ENCODE results near the gene IGSF9.

IGSF9 gene

DNA sequence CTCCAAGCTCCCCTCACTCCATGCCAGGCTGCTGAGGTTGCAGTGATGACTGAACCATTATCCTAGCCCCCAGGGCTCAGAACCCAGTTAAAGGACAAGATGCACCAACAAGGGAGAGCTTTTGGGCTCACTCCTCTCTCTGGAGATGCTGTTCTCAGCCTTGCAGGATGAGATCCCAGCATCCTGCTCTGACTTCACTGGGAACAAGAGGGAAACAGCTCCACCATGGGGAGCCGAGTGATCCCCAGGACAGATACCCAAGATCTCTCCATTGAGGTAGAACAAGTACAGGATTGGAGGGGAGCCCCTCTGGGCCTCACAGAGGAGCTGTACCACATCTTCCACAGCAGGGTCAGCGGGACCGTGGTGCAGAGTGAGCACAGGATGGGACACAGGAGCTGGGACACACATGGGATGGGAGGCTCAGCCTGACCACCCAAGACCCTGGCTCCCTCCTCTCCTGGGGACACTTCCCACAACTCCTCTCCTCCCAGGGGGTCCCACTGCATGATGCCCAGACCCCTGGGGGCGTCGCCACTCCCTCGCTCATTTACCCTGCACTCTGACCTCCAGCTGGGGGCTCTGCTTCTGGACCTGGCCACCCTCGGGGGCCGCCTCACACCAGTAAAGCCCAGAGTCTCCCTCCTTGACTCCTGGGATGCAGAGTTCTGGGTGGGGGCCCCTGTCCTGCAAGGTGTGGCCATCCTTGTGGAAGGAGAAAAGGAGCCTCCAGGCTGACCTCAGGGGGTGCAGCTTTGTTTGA lies 27.2 kb upstream of the IGSF9 start:
- no peak for DNase-seq

DNA sequence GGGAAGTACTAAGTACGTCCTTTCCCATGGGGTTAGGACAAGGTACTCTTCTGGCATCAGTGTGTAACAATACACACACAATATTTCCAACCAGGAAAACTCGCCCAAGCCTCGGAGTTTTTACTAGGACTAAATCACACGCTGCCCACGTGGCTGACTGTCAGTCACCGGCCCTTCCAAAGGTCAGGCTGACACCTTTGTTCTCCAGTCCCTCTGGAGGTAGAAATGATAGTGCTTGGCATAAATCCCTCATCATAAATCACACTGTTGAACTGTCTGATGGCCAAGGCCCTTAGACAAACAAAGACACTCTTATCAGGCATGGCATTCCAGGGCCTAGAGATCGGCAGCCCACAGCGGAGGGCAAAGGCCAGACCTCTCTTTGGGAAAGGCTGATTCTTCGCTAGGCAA lies 25.5 kb upstream of the IGSF9 start:
- no peak for DNase-seq

DNA sequence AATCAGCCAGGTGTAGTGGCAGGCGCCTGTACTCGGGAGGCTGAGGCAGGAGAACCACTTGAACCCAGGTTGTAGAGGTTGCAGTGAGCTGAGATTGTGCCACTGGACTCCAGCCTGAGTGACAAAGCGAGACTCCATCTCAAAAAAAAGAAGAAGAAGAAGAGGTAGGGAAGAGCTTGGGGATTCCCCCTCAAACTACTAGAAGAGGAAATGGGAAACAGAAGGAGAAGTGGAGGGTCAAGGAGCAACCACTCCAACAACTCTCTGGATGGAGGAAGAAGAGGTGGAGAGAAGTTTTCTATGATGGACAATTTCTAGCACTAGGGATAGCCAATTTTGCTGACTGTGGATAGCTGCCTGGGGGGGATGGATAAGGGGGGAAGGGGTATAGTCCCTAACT lies 23.5 kb upstream of the IGSF9 start:
- peak; percentile 29 for DNase-seq

DNA sequence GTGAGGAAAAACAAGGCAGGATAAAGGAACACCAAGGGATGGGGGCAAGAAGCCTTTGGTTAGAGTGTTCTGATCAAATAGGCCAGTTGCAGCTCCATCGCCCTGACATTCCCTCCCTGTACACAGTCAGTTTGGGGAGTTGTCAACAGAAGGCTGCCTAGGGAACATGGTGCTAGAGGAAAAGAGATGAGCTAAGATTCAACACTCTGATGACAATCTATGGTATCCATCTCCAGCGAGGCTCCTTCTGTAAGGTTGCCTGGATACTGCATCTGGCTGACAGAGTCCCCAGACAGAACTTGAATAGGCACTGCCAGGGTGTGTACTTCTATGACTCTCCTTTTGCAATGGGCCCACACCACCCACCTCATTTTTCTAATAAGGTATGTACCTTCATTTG lies 19.9 kb upstream of the IGSF9 start:
- DNase-seq: no peak

DNA sequence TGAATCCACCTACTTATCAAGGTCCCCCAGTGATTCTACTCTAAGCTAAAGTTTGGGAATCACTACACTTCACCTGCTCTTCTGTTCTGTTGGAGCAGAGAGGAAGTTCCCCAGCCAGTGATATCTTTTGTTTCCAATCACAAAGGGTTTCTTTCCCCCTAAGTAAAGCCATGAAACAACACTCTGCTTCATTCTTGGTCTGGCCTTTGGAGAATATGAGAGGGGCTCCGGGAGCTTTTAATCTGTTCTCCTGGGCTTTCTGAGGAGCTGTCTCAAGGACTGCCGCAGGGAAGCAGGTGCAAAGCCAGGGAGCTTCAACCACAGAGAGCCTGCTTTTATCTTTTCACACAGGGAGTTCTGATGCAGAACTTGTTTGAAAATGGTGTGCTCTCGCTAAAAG lies 18.7 kb upstream of the IGSF9 start:
- no peak for DNase-seq

DNA sequence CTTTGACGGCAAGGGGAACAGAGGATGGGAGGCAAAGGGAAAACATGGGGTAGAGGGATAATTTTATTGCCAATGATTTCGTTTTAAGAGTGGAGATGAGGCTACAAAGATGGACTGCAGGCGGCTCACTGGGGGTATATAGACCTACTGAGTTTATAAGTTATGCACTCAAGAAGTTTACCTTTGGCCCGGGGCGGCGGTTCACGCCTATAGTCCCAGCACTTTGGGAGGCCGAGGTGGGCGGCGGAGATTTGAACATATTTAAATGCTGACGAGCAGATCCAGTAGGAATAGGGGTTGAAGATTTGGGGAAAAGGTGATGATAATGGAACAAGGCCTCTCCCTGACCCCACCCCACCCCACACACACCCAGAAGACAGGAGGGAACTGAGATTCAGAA lies 16.8 kb upstream of the IGSF9 start:
- no peak for DNase-seq

DNA sequence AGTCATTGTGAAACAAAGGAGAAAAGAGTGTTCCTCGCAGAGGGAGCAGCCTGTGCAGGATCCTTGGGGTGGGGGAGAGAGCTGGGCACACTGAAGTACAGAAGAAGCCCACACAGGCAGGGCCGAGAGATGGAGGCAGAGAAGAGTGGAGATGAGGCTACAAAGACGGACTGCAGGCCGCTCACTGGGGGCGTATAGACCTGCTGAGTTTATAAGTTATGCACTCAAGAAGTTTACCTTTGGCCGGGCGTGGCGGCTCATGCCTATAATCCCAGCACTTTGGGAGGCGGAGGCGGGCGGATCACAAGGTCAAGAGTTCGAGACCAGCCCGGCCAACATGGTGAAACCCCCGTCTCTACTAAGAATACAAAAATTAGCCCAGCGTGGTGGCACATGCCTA lies 16.2 kb upstream of the IGSF9 start:
- DNase-seq: no peak

DNA sequence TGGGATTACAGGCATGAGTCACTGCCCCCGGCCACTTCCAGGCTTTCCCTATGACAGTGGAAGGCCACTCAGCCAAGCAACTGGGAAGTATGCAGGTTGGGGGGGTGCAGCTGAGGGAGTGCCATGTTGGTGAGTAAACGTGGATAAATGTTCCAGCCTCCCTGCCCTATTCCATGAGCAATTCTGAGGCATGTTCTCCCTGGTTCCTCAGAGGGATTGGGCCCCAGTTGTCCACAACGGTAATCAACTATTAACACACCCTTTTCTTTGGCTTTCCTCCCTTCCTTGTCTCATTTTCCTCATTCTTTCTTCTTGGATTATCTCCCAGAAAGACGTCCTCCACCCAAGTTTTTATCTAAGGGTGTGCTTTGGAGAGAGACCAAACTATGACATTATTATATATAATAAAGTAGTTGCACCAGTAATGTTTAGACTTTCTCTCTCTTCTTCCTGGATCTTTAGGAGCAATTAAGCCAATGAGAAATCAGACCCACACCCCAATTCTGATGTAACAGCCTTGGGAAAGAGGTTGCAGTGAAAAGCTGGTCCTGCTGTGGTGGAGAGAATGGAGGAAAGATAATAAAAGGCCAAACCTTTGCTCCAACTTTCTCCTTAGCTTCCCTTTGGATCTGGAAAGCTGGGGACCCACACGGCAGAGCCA lies 15.4 kb upstream of the IGSF9 start:
- DNase-seq: no peak

DNA sequence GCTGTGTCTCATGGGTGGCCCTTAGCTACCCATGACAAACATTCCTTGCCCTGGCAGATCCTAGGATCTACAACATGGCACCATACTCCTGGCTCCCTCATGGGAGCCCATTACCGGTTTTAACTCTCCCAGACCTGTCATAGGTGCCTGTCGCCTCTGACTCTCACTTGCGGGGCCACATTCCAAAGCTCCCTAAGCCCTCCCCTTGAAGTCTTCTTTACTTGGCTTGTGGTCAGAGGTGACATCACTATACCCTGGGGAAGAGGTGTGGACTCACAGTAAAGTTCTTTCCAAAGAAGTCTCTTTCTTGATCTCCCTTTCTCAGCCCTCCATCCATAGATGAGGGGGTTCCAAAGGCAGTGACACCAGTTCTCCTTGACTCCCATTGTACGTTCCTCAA lies 14.0 kb upstream of the IGSF9 start:
- no peak for DNase-seq

DNA sequence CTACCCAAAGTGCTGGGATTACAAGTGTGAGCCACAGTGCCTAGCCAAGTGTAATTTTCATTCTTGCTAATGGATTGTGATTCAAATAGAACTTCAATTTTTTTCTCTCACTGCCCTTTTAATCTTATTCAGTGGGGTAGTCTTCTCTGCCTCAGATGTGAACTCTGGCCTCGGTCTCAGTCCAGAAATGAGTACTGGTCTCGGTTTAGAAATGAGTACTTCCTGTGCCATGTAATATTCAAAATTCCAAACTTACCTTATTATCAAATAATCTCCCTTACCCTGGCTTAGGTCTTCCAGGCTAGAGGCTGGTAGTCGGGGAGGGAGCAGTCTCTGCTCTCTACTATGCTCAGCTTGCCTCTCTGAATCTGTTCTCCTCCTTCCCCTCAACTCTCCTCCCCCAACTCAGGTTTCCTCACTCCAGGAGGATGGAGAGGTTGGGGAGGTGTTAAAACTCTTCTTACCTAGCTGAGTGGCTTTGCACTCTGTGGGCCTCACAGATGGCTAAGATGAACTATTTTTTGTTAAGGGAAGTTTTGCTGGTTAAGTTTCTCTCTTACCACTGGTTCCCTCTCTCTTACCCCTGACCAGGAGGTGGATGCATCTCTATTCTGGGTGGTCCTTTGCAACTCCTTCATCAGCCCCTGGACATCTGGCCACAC lies 13.4 kb upstream of the IGSF9 start:
- DNase-seq: no peak

DNA sequence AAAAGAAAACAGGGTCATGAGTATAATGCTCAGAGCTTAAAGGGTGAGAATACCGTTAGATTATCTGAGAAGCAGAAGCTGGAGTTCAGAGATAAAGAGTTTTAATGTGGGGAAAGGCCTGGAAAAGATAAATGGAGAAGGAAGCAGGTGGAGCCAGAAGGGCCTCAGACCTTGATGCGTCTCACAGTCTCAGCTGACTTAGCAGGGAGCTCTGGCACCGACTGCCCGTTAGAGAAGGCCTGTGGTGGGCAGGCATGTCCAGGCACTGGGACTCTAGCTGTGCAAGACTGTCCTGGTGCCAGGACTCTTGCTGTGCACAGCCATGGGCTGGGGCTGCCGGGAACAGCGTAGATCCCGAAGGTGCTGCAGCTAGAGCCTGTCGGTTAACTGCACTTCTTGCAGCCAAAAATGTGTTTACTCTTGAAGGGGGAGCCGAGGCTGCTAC lies 12.4 kb upstream of the IGSF9 start:
- DNase-seq: no peak

DNA sequence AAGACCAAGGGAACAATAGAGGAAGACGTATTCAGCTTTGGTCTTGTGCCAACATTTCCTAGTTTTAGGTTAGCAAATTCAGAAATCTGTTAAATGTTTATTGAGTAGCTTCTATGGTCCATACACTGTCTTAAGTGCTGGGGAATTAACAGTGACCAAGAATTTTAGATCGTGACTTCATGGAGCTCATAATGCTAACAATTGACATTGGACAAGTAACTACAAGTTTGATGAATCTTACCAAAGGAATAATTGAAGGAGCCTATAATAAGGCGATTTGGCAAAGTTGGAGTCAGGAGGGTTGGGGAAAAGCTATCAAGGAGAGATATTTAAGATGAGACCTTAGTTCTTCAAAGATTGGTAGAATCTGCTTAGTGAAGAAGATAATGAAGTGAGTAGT lies 10.0 kb upstream of the IGSF9 start:
- DNase-seq: no peak

DNA sequence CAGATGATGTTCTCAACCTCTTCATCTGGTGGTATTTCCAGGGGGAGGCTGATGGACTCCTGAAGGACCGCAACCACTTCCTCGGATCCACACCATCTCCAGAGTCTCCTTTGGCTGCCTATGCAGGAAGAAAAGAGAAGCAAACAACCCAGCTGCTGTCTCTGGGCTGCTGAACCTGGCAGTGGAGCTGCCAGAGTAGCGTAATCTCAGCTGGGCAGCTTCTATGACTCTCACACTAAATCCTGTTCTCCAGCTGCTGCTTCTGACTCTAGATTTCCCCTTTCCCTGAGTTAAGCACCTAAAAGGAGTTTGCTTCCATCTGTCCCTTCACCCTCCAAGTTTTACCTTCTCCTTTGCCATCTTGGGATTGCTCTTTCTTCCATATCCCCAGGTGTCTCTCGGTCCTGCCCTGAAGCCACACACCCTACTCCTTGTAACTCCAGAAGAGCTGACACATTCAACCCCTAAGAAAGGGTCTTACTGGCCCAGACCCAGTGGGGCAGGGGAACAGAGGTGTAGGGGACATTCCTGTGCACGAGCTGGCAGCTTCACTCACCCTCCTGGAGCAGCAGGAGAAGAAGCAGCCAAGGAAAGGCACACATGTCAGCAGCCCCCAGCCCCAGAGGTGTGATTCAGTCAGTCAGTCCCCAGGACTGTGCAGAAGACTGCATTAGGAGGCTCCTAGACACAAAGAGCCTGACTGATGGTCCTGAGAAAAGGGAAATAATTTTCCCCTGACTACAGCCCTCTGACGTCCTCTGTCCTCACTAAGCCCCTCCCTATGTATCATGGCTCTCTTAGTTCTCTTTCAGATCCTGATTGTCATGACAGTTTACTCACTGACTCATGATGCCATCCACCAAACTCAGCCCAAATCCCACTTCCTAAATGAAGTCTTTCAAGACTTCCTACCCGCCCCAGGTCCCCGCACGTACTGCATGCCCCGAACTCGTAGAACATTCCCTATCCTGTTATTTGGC lies 8.4 kb upstream of the IGSF9 start, which contains the start of gene SLAMF9:
TSS of gene SLAMF9 (minus strand) at position 702 of the 980 bp plus-strand sequence. CDS start at position 602, 100 bp downstream.
- peak; percentile 93 for DNase-seq

DNA sequence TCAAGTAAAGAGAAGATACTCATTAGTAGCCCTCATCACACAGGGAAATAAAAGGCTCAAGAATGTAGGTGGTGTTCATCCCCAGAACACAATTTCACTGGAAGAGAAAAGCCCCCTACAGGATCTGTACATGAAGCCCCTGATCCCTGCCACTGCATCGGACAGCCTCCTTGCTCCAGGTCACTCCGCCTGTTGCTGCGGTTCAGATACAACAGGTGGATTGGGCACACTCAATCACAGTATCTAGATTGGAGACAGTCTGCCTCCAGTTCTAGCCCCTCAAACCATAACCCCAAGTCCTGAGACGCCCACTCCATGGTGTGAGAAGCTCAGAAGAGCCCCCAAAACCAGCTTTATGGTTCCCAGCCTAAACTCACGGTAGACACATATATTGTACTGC lies 7.5 kb upstream of the IGSF9 start:
- no peak for DNase-seq

DNA sequence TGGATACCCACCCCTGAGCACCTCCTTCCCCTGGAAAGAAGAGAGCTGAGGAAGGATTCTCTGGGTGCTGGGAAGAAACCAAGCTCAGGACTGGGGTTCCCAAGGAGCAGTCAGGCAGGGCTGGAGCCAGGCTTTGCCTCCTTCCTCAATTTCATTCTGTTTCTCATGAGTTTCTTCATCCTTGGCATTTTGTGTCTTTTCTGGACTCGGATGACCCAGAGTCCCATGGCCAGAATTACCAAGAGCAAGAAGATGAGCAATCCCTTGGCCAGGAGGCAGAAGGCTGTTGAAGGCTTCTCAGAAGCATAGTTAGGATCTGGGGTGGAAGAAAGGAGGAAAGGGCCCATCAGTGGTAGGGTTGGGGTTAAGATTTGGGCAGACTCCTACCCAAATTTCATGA lies 6.1 kb upstream of the IGSF9 start:
- peak; percentile 90 for DNase-seq

DNA sequence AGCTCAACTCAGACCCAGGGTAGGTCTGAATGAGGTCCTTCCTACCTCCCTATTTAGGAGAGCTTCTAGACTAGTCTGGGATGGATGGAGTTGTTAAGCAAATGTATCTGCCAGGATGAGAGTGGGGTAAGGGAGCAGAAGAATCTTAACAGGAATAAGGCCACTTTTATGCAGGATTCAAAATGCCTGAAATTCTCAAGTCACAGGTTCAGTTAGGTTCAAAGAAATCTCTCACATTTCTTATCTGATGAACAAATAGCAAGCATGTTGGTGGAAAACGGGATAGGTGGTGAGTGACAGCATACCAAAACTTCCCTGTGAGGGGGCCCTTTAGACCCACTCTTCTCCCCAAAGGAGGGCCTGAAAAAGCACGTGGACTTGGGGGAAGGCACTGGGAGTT lies 5.6 kb upstream of the IGSF9 start:
- no peak for DNase-seq

DNA sequence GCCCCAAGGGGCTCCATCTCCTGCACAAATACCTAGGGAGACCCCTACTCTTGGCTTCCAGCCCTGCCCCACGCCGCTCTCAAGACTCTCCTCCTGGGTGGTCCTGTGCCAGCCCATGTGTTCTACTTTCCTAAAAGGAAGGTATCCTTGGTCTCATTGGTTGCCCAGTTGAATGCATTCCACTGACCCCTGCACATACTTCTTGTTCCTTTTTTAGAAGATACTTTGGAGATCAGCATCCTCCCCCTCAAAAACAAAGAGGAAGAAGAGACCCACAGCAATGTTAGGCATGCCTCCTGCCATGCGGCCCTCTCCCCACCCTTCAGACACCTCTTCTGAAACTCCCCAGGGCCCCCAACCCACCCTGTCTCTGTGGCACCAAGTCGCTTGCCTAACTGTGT lies 4.6 kb upstream of the IGSF9 start:
- DNase-seq: peak; percentile 54

DNA sequence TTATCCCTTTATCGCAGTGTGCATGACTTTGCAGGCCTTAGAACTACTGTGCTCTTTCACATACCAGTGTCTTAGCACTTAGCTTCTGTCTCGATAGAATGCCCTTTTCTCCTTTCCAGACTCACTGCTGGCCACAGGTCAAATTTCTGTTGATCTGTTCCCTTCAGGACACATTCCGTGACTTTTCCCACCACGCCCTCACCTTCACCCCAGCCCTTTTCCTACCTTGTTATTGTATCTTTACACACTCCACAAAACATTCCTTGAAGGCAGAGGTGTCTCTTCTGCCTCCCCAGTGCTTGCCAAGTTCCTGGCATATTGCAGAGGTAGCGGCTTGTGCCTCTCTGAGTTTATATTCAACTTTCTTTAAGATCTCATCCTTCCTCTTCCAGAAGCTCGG lies 3.7 kb upstream of the IGSF9 start:
- no peak for DNase-seq

DNA sequence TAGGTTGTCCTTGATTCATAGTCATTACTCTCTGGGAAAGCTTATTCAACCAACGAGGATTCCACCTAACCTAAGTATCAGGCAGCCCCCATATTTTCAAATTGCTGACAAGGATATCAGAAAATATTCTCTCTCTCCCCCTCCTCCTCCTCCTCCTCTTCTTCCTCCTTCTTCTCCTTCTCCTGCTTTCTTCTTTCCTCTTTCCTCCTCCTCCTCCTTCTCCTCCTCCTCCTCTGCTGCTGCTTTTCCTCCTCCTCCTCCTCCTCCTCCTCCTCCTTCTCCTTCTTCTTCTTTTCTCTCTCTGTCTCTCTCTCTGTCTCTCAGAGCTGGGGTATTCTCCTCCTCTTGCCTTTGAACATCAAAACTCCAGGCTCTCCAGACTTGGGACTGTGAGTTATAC lies 2.5 kb upstream of the IGSF9 start:
- no peak for DNase-seq

DNA sequence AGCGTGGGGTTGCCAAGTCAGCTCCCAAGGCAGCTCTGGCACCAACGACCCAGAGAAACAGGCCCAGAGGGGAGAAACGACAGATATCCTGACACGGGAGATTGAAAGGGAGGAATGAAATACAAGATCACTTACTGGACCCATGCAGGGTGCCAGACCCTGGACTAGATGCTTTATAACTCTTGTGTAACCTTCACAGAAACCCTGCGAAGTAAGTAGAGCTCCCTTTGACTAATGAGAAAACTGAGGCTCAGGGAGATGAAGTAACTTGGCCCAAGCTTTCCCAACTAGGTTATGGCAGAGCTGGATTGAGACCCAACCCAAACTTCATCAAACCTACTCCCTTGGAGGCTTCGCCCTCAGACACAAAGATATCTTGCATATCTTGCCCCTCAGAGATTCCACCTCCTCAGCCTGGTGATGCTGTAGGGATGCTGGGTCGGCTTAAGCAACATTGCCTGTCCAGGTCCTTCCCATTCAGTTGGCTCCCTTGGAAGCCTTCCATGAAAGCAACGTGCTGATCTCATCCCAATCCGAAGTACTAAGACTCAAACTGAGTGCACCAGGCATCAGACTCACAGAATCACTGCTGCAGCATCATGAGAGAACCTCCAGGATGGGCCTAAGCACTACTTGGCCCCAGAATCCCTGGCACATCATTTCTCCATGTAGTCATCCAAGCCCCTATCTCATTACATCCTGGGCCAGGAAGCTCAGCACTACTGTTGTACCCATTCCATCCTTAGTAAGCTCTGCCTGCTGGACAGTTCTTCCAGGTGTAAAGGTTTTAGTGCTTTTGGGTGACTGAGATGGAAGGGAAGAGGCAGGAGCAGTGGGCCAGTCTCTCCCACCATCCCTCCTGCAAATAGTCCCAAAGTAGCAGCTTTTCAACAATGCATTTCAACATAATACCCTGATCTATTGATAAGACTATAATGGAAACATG lies 1.1 kb upstream of the IGSF9 start:
- DNase-seq: no peak

DNA sequence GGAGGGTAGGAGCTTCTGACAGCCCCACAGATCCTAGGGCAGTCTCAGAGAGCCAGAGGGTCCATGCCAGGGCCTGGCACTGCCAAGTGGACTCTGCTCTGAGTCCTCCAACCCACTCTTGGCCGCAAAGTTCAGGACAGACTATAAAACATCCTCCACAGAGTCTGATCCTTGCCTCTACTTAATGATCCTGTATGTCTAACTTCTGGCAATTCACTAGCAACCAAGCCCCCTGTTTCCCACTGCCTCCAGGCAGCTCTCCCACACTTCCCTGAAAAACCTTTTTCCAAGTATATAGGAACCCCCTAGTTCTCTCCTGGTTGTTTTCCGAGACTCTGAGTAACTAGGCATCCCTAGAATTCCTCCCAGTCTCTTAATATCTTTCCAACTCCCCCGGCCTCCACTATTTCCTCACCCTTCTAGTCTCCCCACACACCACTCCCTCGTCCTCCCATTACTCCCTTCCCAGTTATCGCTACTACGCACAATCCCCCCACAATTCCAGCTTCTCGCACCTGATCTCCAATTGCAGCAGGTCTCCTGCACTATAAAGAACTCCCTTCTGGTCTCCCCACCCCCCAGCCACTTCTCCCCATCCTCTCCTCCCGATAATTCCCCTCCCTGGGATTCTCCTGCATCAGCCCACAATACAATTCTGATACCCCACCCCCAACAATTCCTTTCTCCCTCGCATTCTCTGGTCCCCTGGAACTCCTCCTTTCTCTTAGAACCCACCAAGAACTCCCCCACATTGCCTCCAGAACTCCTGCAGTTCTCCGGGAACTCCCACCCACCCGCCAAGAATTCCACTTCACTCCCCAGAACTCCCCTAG lies 574 bp downstream of the IGSF9 start:
- no peak for DNase-seq
